GM12891 (cell line): ENCODE measurements around the gene FAM184A.

Experiments used
- DNase-seq: peaks from one replicate; pipeline ENCODE4 v3.0.0; 2011; ENCODE audit warnings: low spot score; ENCODE audit not compliant: insufficient read length
- FAIRE-seq: peaks from 2 replicates; lab custom pipeline; 2011; peaks lifted over from hg19 to GRCh38; lab: Jason Lieb, UNC
- PAX5 ChIP-seq: IDR thresholded peaks from 2 replicates; pipeline ENCODE4 v1.6.1; 2011; ENCODE audit warnings: low read length, moderate library complexity, mild to moderate bottlenecking; ENCODE audit not compliant: insufficient read depth, severe bottlenecking
- POLR2A ChIP-seq: IDR thresholded peaks from 2 replicates; pipeline ENCODE4 v1.6.1; 2011; ENCODE audit warnings: low read depth, low read length, control low read depth
- POLR2AphosphoS5 ChIP-seq: IDR thresholded peaks from 2 replicates; pipeline ENCODE4 v1.6.1; 2011; ENCODE audit warnings: low read depth, low read length, control low read depth
- POU2F2 ChIP-seq: IDR thresholded peaks from 2 replicates; pipeline ENCODE4 v1.6.1; 2011; ENCODE audit warnings: low read depth, mild to moderate bottlenecking, control low read depth, low read length, moderate library complexity
- SPI1 ChIP-seq: IDR thresholded peaks from 2 replicates; pipeline ENCODE4 v1.6.1; 2011; ENCODE audit warnings: low read depth, low read length, control low read depth
- TAF1 ChIP-seq: IDR thresholded peaks from 2 replicates; pipeline ENCODE4 v1.6.1; 2011; ENCODE audit warnings: low read depth, low read length, control low read depth

FAM184A gene

GRCh38 chr6:118939683-118940082 is 138.8 kb downstream of the FAM184A start:
- FAIRE-seq, result no peak
- TF ChIP-seq POLR2A (no peak), PAX5 (no peak), POU2F2 (no peak), TAF1 (no peak), SPI1 (no peak), POLR2AphosphoS5 (no peak)
- no peak for DNase-seq

GRCh38 chr6:118935978-118936703 is 142.3 kb downstream of the FAM184A start:
- FAIRE-seq (no peak), DNase-seq (no peak)
- TF ChIP-seq SPI1, result 0 out of 2 replicates have a peak, but pooled peaks have one; percentile 8
- TF ChIP-seq PAX5, result no peak

GRCh38 chr6:118935331-118935668 is 143.2 kb downstream of the FAM184A start:
- DNase-seq (no peak), FAIRE-seq (no peak)
- TF ChIP-seq POU2F2 (no peak), POLR2AphosphoS5 (no peak), POLR2A (no peak), PAX5 (no peak), SPI1 (no peak), TAF1 (no peak)

- TF ChIP-seq POLR2AphosphoS5 (peak; percentile 55), SPI1 (no peak), POLR2A (peak; percentile 65), PAX5 (no peak), POU2F2 (no peak), TAF1 (no peak)
- peak; percentile 89 for DNase-seq
- peak; percentile 96 for FAIRE-seq
Observed at GRCh38 chr6:118934461-118935330, 143.8 kb downstream of the FAM184A start, which contains the start of gene MCM9. Gene MCM9, minus strand, starts transcription at chr6:118935159. Its CDS starts 3,436 bp downstream, at chr6:118931723.

- no peak for DNase-seq
- peak; percentile 33 for FAIRE-seq
- TF ChIP-seq TAF1, result no peak
- no peak for TF ChIP-seq POLR2A
- TF ChIP-seq POLR2AphosphoS5, result no peak
- no peak for TF ChIP-seq SPI1
- TF ChIP-seq PAX5, result no peak
- no peak for TF ChIP-seq POU2F2
Observed at GRCh38 chr6:118933855-118934460, 144.5 kb downstream of the FAM184A start.

- FAIRE-seq (no peak), DNase-seq (no peak)
- TF ChIP-seq POU2F2 (no peak), POLR2AphosphoS5 (no peak), SPI1 (no peak), POLR2A (no peak), PAX5 (no peak)
Observed at GRCh38 chr6:118932421-118932820, 146.0 kb downstream of the FAM184A start.

GRCh38 chr6:118931436-118931835 is 147.0 kb downstream of the FAM184A start:
- FAIRE-seq, result no peak
- no peak for DNase-seq
- TF ChIP-seq POU2F2 (no peak), PAX5 (no peak), SPI1 (no peak), POLR2A (no peak), POLR2AphosphoS5 (no peak), TAF1 (no peak)

GRCh38 chr6:118930680-118931079 is 147.8 kb downstream of the FAM184A start:
- FAIRE-seq (no peak), DNase-seq (no peak)
- TF ChIP-seq SPI1 (no peak), POLR2AphosphoS5 (no peak), POU2F2 (no peak), PAX5 (no peak), TAF1 (no peak), POLR2A (no peak)

GRCh38 chr6:118923035-118923434 is 155.4 kb downstream of the FAM184A start:
- TF ChIP-seq PAX5 (no peak), TAF1 (no peak), POLR2A (no peak), POU2F2 (no peak), SPI1 (no peak), POLR2AphosphoS5 (no peak)
- DNase-seq, result no peak
- FAIRE-seq, result no peak
